GM21717 (cell line): ENCODE data around the gene YTHDF1.

Source experiments
- ATAC-seq: cut with Tn5 transposase; IDR thresholded peaks from one replicate; pipeline ENCODE4 v1.9.1; 2021; ENCODE audit warnings: mild to moderate bottlenecking, moderate library complexity; ENCODE audit not compliant: unreplicated experiment

Gene YTHDF1

DNA sequence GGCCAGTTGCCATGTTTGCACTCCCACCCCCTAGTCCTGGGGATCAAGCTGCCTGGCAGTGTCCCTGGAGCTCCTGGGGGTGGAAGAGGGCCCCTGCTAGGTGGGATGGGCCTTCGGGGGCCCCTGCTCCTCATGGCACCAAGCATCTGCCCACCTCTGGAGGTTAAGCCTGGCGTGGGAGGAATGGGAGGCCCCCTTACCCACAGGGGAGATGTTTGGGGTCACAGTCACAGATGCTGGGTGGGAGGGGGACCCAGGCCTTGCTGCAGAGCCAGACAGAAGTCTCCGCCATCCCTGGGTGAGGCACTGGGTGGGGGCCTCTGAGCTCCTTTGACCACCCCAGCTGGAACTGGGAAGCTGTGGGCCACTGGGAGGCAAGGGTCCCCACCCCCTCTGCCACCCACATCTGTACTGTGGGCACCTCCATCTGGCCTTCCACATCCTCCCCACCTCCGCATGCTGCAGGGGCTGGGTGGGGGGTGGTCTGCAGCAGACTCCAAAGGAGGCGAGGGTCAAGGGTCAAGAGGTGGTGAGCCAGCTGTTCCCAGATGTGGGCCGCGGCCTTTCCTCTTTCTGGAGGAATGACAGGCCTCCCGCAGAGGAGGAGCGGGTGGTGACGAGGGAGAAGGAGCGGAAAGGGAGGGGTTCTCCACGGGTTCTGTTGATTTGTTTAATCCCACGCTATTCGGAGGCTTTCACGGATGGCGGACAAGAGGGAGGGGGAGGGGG is 41.5 kb downstream of the YTHDF1 start:
- ATAC-seq: no peak

DNA sequence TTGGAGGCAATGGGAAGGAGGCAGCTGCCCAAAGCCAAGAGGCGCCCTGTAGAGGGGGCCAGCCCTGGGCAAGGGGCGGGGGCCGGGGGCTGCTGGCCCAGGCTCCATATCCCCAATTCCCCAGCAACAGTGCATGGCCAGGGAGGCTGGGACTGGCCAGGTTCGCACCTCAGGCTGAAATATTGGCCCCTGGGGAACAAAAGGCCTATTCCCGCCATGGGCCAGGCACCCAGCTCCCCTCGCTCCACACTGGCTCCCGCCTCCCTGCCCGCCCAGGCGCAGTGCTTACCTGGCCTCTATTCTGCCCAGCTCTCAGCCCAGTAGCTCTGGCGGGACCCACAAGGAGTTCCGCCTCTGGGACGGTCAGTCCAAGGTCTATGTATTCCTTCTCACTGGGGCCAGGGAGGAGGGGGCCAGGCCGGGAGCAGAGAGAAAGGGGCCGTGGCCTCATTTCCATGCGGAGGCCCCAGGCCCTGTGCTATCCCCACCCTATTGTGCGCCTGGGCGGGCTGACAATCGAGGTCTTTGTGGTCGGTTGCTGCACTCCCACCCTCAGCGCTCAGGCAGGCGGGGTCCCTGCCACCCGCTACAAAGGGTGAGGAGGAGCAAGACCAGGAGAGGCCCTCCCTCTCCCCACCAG is 42.3 kb downstream of the YTHDF1 start:
- ATAC-seq: no peak

DNA sequence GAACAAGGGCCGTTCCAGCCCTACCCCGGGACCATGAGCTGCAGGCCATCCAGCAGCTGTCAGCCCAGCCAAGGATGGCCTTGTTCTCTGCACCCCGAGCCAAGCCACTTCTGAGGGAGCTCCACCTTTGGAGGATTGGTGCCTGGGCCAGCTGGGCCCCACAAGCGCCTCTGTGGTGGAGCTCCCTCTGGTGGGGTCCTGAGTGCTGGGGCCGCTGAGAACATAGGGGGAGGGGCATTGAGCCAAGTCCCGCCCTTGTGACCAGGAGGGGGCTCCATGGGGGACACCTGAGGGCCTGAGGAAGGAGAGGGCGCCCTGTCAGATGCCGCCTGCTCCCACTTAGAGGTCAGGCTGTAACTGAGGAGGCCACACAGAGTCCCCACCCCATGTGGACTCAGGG is 43.2 kb downstream of the YTHDF1 start:
- ATAC-seq: no peak

DNA sequence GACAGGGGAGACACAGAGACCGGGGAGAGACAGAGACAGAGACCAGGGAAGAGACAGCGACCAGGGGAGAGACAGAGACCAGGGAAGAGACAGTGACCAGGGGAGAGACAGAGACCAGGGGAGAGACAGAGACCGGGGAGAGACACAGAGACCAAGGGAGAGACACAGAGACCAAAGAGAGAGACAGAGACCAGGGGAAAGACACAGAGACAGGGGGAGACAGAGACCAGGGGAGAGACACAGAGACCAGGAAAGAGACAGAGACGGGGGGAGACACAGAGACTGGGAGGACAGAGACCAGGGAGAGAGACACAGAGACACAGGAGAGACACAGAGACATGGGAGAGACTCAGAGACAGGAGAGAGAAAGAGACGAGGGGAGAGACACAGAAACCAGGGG is 43.9 kb downstream of the YTHDF1 start:
- no peak for ATAC-seq

DNA sequence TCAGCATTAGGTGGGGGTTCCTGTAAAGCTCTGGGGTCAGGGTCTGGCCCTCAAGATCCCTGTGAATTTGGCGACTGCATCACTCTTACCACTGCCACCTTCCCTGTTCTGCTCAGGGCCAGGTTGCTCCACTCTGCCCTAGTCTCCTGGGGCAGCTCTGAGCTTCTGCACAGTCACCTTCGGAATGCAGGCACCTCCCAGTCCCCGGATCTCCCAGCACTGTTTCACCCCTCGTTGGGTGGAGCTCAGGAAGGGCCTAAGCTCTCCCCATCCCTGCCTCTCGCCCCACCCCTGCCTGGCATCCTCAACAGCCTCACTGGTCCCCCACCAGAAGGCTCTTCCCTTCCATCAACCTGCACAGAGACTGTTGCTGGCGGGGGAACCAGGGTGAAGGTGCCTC is 46.2 kb downstream of the YTHDF1 start:
- ATAC-seq: no peak

DNA sequence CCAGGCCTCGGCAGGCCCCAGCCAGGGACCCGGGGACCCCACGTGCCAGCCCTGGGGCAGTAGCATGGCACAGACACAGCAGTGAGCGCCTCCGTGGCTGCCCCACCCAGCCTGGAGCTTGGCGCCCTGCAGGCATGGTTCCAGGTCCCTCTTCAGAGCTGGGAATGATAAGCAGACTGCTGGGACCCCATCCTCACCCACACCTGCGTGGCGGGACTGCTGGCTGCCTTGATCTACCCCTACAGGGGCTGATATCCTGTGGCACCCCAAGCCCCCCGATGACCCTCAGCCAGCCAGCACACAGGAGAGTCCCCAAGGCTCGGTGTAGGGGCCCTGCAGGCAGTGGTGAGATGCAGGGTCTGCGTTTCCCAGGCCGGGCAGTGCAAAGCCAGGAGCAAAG is 47.1 kb downstream of the YTHDF1 start:
- ATAC-seq: no peak

DNA sequence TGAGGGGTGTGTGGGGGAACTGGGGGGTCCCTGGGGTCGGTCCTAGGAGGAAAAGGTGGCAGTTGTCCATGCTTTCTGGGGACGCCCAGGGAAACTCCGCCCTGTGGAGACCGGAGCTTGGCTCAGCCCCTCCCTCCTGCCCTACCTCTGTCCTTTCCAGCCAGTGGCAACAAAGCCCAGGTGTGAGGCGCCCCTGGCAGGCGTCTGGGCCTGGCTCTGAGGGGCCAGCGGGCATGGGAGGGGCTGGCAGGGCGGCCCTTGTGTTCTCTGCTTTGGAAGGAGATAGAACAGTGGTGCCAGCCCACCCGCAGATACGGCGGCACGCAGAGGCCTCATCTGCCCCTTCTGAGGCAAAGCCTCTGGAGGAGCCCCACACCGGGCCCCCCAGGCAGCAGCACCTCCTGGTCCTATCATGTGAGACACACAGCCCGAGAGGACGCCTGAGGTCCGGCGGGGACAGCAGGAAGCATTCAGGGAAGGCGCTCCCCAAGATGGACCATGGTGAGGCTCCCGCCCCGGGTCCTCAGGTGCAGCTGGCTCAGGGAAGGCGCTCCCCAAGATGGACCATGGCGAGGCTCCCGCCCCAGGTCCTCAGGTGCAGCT is 47.9 kb downstream of the YTHDF1 start:
- ATAC-seq: no peak

DNA sequence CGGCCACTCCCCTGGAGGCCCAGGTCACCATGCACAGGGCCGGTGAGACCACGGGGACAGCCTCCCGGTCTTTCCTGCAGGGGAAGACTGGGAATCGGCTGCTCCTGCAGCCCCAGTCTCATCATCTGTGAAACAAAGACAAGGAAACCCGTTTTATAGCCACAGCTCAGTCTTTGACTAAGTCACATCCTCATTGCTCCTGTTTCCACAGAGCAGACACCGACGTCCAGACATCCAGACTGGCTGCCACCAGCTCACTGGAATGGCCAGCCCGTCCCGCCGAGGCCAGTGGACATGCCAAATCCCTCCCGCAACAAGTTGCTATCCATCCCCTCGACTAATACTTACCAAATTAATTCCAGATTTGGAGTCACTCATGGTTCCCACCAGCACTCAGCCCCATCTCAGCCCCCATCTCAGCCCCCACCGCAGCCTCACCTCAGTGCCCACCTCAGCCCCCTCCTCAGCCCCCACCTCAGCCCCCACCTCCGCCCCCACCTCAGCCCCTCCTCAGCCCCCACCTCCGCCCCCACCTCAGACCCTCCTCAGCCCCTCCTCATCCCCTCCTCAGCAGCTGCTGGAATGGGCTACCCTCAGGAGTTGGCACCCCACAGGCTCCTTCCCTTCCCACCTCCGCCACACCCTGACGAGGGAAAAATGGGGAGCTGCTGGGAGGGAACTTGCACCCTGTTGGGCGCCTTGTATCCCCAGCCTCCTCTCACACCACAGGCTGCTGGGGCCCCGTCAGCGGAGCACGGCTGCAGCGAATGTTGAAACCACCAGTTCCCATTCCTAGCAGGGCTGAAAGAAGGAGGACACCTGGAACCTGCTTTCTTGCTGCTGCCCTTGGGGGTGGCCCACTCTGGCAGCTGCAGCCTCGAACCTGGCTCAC is 48.7 kb downstream of the YTHDF1 start:
- no peak for ATAC-seq

DNA sequence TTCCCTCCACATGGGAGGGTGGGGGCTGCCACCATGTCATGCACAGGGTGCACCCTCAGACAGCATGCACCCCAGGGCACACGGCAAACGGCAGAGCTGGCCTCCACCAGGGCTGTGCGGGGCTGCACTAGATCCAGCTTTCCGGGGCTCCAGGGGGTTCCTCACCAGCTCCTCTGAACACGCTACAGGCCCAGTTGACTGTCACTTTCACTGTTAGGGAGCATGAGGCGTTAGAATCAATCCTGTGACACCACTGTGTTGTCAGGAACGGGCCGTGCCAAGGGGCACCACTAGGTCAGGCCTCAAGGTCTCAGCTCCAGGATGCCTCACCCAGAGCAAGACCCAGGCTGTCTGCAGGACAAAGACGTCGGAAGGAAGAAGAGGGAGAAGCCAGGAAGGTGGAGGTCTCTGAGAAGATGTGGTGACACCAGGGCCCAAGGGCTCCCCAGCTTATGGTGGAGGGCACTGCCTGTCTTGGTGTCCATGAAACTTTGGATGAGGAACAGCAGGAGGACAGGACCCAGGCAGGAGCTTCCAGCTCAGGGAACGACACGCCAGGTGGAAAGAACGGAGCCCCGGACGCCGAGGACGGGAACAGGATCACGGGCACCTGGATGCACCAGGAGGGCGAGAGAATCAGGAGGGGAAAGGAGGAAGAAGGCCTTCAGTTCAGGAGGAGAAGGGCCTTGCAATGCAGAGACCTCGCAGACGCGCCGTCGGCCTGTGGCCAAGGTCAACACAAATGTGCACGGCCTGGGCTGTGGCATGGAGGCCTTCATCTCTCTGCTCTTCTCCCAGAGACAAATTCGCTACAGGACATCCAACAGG is 49.5 kb downstream of the YTHDF1 start:
- no peak for ATAC-seq

DNA sequence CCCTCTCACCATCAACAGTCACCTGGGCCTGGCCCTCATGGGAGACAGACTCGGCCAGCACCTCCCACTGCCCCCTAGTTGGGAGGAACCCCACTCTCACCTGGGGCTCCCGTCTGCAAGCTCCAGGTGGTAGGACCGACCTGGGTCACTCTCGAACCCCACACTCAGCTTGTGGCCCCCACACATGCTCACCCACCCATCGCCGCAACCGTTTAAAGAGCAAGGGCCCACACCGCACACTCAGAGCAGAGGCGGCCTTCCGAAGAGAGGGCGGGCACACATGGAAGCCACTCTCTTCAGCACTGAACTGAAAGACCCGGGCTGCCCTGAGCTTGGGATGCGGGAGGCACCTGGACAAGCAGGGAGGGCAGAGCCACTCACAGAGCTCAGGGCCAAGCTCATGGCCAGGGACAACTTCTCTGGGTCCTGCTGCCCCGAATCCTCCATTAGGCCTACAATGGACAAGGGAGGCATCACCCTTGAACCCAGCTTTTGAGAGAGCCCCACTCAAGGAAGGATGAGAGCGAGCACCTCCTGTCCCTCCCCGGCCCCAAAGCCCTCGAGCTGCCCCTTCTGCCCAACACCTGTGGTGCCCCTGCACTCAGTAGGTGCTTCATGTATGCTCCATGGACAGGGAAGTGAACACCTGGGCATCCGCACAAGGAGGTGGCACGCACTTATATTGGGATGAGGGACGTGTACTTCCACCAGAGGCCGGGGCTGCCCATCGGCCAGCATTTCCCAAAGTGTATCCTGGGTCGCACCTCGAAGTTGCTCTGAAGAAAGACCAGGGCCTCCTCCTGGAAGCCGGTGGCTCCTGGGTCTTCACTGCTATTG is 50.4 kb downstream of the YTHDF1 start:
- ATAC-seq: no peak

DNA sequence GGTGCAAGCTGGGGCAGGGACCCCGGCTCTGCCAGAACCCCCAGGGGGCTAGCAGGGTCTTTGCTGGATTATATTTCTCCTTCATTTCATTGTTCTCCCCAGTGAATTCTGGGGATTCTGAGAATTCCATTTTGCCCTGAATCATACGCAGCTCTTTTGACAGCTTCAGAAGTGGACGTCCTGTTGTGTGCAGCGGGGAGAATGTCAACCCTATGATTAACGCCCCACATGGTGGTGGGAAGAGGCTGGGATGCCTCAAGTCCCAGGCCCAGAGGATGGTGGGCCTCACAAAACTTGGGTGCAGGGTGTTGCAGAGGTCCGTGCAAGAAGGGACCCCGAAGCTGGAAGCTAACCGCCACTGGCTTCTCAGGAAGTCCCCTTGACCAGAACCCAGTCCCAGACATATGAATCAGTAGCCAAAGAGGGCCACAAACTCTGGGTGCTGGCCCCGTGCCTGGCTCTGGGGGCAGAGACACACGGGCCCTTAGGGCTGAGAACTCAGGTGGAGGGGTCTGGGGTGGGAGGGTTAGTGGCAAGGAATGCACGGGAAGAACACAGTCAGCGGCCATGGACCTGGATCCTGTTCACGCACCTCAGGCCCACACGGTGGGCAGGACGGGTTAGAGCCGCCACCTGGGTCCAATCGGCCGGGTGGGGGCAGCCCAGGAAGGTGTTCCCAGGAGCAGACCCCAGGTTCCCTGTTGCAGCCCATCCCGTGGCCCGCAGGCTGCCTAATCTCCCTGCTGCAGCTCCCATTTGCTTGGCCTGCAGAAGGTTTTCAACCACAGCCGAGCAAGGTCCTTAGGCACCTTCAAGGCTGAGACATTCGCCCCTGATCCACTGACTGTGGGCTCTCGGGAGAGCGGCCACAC is 51.2 kb downstream of the YTHDF1 start:
- no peak for ATAC-seq

DNA sequence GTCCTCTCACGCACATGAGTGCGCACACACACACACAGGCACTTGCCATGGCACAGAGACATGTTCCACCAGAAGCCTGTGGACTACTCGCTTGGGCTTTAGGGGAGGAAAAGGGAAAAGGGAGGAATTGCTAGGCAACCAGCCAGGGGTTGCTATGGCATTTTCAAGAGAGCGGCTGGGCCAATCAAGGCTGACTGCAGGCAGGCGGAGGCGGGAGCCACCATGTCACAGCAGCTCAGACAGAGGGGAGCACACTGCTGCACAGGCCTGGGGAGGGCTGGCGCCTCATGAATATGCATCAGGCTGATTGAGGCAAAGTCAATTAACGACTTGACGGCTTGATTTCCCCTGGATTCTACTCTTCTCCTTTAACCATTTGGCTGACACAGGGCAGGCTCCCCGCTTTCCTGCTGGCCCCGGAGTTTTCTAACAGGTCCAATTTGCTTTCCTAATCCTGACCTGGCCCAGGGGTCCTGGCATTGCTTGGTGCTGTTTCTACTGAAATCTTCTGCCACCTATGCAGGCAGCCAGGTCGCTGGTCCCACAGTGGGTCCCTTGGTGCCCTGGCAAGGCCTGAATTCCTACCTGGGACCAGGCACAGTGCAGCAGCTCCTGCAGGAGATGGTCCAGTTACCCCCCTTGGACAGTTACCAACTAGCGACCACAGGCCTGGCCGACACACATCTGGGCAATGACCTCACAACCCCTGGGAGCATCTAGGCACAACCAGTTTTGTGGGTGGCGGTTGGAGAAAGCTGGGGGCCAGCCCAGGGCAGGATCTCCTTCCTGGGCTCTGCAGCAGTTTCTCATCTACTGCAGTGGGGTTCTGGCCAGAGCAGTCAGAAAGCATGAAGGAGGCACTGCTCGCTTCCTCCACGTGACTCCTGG is 52.1 kb downstream of the YTHDF1 start:
- ATAC-seq: no peak

DNA sequence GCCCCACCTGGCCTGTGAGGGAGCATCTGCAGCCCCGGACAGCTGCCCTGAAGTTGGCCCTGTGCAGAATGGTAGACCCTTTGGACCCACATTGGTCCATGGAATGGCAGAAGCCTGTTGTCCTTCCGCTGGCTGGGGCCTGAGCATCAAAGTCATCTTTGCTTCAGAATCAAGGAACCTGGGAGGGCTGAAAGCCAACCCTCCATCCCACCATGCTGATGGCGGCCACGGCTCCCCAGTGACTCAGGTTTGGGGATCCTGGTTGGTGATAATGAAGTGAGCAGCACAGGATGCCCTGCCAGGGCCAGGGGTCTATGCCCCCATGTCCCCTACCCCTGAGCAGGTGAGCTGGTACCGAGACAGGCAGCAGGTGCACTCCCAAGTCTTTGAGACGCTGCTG is 52.8 kb downstream of the YTHDF1 start:
- no peak for ATAC-seq

DNA sequence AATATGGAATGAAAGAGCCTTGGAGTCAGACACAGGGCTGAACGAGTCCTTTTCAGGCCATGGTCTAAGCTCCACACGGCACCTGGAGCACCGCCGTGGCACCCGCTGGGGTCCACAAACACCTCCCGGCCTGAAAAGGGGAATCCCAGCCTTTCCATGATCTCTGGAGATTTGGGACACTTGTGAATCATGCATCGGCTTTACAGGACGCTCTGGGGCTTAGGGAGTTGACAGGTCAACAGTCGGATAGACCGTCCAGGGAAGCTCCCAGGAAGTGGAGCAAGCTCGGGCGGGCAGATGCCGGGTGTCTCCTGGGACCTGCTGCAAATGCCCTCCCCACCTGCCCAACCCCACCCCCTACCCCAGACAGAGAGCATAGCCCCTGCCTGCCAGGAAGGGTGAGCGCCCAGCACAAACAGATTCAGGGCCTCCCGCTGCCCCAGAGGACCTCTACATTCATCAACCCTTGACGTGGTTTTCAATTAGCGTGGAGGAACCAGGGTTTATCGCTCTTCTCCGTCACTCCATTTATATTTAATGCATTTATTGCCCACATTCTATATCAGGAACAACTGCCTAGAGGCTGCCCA is 53.6 kb downstream of the YTHDF1 start:
- ATAC-seq: no peak

DNA sequence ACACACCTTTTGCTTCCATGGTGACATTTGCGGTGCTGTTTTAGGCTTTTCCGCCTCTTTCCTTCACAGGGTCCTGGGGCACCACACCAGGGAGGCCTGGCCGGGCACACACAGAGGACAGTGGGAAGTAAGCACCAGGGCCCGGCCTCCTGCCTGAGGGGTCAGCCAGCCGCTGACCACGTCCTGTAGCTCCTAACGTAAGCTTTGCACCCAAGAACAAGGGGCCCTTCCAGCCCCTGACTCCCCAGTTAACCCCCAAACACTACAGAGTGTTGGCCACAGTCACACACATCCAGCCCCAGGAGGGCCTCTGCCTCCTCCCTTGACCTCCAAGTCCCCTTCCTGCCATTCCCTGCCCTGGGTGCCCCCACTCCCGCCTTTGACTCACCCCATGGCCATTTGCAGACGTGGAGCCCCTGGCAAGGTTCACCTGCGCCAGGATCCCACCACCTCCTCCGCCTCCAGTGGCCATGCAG is 54.7 kb downstream of the YTHDF1 start:
- ATAC-seq: no peak

DNA sequence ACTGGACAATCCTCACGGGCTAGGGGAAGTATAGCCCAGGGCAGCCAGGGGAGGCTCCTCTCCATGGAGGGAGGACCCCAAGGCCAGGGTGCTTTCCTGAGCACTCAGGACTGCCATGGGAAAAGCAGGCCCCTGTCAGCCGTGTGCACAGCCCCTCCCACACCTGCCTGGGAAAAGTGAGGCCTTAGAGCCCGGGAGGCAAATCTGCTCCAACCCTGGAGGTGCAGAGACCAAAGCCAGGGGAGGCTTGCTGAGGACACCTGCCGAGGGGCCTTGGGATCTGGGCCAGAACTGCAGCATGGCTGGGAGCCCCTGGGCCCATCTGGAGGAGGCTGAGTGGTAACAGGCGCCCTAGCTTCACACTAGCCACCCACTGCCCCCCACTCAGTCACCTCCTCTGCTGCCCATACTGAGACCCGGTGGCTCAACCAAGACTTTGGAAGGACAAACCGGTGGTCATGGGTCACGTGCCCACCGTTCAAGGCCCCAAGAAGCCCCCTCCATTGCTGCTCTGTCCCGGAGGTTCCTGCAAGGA is 55.2 kb downstream of the YTHDF1 start:
- no peak for ATAC-seq
